Right lobe of liver (tissue), 4 donors: ENCODE measurements around the gene ANLN.

Source experiments
- POLR2A ChIP-seq: fragments of 450-650 bp; IDR thresholded peaks from one replicate; pipeline ENCODE4 v1.6.1; 2017; ENCODE audit warnings: antibody characterized with exemption, mild to moderate bottlenecking
- TF ChIP-seq, protein P1 (sequence below), 4 donors: fragments of 200-600 bp in 3 of 4; fragments of 450-650 bp in 1 of 4; IDR thresholded peaks; one replicate each; pipeline versions ENCODE4 v1.5.1 to v1.8.0; 2016 to 2022; ENCODE audit warnings: antibody characterized with exemption in 4 of 4, mild to moderate bottlenecking in 2 of 4
- donor health status: DM: no; HTN: no; CAD: no.
- donor health status: DM: no; HTN: no; CAD: no.
- donor health status: DM: no; HTN: yes; CAD: no.

DNA sequence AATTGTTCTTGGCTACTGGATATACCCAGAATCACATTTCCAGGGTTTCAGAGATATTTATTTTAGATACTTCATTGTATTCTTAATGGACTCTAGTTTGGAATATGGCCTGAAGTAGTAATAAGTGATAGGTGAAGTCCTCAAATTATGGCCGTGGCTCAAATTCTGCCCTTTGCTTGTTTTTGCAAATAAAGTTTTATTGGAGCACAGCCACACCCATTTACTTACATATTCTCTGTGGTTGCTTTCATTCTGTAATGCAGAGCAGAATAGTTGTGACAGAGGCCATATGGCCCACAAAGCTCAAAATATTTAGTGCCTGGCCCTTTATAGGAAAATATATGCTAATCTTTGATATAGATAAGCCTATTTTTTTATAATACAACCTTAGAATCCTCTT is 19.5 kb downstream of the ANLN start:
- no peak for TF ChIP-seq POLR2A
- TF ChIP-seq, protein P1, sequence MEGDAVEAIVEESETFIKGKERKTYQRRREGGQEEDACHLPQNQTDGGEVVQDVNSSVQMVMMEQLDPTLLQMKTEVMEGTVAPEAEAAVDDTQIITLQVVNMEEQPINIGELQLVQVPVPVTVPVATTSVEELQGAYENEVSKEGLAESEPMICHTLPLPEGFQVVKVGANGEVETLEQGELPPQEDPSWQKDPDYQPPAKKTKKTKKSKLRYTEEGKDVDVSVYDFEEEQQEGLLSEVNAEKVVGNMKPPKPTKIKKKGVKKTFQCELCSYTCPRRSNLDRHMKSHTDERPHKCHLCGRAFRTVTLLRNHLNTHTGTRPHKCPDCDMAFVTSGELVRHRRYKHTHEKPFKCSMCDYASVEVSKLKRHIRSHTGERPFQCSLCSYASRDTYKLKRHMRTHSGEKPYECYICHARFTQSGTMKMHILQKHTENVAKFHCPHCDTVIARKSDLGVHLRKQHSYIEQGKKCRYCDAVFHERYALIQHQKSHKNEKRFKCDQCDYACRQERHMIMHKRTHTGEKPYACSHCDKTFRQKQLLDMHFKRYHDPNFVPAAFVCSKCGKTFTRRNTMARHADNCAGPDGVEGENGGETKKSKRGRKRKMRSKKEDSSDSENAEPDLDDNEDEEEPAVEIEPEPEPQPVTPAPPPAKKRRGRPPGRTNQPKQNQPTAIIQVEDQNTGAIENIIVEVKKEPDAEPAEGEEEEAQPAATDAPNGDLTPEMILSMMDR (IDR thresholded peaks at IDR 0.05) = no peak
